ENCODE data around the gene MCL1. TPM values are rescaled to one million over a fixed set of nuclear protein-coding genes. Genes with fewer than 3 reads are reported as not detected.

Gene MCL1
- polyA plus RNA-seq, 1 donor, result 200 TPM

GRCh38 chr1:150543500-150544143, 35.8 kb downstream of the MCL1 start:
- no peak for DNase-seq

GRCh38 chr1:150537732-150538684, 41.4 kb downstream of the MCL1 start:
- DNase-seq, result no peak

GRCh38 chr1:150536836-150537731, 42.3 kb downstream of the MCL1 start:
- no peak for DNase-seq

- DNase-seq, result no peak
Measured at GRCh38 chr1:150535511-150536287, 43.7 kb downstream of the MCL1 start.

- DNase-seq, result no peak
Measured at GRCh38 chr1:150534002-150534401, 45.4 kb downstream of the MCL1 start.

- DNase-seq, result no peak
Measured at GRCh38 chr1:150532860-150533259, 46.5 kb downstream of the MCL1 start.

- no peak for DNase-seq
Measured at GRCh38 chr1:150530491-150531159, 48.8 kb downstream of the MCL1 start.

GRCh38 chr1:150529017-150529416, 50.4 kb downstream of the MCL1 start:
- no peak for DNase-seq

GRCh38 chr1:150528196-150528595, 51.2 kb downstream of the MCL1 start:
- DNase-seq, result no peak

- DNase-seq, result no peak
Measured at GRCh38 chr1:150525348-150525747, 54.1 kb downstream of the MCL1 start.

Other genes with a start within 250 kb of the MCL1 start
- 58.3 TPM for gene RPRD2, start 215.5 kb downstream of the MCL1 start, polyA plus RNA-seq (ENCODE audit: insufficient read length)
- gene TARS2, start 92.2 kb downstream of the MCL1 start, polyA plus RNA-seq (ENCODE audit: insufficient read length), result 28.8 TPM
- gene ECM1, start 71.5 kb downstream of the MCL1 start, polyA plus RNA-seq (ENCODE audit: insufficient read length), result 11.9 TPM
- 0.83 TPM for gene FALEC, start 63.9 kb downstream of the MCL1 start, polyA plus RNA-seq (ENCODE audit: insufficient read length)
- 10.4 TPM for gene ADAMTSL4, start 30.2 kb downstream of the MCL1 start, polyA plus RNA-seq (ENCODE audit: insufficient read length)
- gene ENSA, start 50.0 kb upstream of the MCL1 start, polyA plus RNA-seq (ENCODE audit: insufficient read length), result 224 TPM
- gene GOLPH3L, start 117.5 kb upstream of the MCL1 start, polyA plus RNA-seq (ENCODE audit: insufficient read length), result 42.6 TPM
- not detected for gene HORMAD1, start 141.3 kb upstream of the MCL1 start, polyA plus RNA-seq (ENCODE audit: insufficient read length)
- 7.7 TPM for gene CTSS, start 186.2 kb upstream of the MCL1 start, polyA plus RNA-seq (ENCODE audit: insufficient read length)
- 27.6 TPM for gene CTSK, start 228.7 kb upstream of the MCL1 start, polyA plus RNA-seq (ENCODE audit: insufficient read length)